Right renal cortex interstitium (tissue), 3 donors: ENCODE measurements around the gene GPR18. TPM values are rescaled to one million over a fixed set of nuclear protein-coding genes. Genes with fewer than 3 reads are reported as not detected.
"Not testable (repeated sequence)": the region's sequence is repeated elsewhere in the genome, so short reads cannot be mapped to it uniquely, and the experiment has no call there.

Experiments used
- DNase-seq, 3 donors: peaks; one replicate each; pipeline ENCODE4 v3.0.0-alpha.2; 2013; ENCODE audit warnings: low read depth in 3 of 3, low spot score in 2 of 3
- polyA plus RNA-seq, 3 donors: library from polyadenylated mRNA; unstranded; fragments of 120-200 nt; gene quantifications; one replicate each; pipeline ENCODE4 v1.2.1, GENCODE V29; 2013; ENCODE audit not compliant: insufficient read length in 3 of 3

GPR18 gene
- polyA plus RNA-seq, 3 donors, result 0.19 to 0.21 (median 0.20) TPM

DNA sequence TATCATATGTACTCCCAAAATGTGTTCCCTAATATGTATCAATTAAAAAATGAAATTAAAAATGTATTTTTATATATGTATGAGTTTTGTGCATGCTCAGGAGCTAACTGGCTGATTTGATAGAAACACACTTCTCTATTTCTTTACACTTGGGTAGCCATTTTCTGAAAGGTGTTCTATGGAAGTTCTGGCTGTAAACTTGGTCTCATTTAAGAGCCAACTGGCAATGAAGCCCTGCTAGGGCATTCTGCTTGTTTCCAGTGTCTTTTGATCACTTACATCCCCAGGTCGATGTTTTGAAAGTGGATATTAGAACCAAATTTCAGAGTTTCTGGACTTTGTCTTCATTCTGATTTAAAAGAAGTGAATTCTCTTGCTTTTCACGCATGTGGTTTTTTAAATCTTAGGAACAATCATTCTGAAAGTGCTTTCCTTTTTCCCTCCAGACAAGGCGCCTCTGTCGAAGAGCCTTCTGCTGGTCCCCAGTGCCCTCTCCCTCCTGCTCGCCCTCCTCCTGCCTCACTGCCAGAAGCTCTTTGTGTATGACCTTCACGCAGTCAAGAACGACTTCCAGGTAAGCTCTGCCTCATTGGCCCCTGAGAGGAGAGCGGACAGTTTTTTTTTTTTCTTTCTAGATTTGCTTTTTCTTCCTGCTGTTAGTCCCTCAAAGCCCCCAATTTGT, 20.1 kb downstream of the GPR18 start:
- no peak for DNase-seq

DNA sequence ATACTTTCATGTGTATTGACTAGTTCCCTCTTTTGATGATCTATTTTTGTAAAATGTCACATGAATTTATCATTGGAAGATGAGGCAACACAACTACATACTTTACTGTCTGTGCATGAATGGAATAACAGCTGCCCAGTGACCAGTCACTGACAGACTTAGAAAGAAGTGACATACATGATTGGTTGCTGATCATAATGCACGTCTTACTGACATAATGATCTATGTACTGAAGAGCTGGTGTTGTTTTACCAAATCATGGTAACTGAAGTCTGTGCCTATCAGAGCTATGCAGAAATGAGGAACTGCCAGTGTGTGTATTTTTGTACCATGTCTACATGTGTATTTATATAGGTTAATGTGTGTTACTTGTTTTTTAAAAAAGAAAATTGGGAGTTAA, 26.5 kb downstream of the GPR18 start:
- no peak for DNase-seq

DNA sequence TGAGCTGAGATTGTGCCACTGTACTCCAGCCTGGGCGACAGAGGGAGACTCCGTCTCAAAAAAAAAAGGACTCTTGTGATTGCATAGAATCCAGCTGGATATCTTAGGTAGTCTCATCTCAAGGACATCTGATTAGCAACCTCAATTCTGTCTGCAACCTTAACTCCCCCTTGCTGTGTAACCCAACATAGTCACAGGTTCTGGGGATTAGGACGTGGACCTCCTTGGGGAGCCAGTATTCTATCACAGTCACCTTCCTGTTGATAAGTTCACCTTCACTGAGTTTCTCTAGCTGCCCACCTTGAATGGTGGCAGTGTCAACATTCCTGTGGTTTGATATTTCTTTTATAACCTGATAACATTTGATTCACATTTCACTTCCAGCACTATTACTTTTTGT, 27.2 kb downstream of the GPR18 start:
- no peak for DNase-seq

DNA sequence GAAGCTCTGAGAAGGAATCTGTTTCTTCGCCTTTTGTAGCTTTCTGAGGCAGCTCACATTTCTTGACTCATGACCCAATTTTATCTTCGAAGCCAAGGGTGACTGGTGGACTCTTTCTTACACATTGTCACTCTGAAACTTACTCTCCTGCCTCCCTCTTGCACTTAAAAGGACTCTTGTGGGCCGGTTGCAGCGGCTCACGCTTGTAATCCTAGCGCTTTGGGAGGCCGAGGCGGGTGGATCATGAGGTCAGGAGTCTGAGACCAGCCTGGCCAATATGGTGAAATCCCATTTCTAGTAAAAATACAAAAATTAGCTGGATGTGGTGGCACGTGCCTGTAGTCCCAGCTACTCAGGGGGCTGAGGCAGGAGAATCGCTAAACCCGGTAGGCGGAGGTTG, 27.6 kb downstream of the GPR18 start:
- not testable (repeated sequence) for DNase-seq

DNA sequence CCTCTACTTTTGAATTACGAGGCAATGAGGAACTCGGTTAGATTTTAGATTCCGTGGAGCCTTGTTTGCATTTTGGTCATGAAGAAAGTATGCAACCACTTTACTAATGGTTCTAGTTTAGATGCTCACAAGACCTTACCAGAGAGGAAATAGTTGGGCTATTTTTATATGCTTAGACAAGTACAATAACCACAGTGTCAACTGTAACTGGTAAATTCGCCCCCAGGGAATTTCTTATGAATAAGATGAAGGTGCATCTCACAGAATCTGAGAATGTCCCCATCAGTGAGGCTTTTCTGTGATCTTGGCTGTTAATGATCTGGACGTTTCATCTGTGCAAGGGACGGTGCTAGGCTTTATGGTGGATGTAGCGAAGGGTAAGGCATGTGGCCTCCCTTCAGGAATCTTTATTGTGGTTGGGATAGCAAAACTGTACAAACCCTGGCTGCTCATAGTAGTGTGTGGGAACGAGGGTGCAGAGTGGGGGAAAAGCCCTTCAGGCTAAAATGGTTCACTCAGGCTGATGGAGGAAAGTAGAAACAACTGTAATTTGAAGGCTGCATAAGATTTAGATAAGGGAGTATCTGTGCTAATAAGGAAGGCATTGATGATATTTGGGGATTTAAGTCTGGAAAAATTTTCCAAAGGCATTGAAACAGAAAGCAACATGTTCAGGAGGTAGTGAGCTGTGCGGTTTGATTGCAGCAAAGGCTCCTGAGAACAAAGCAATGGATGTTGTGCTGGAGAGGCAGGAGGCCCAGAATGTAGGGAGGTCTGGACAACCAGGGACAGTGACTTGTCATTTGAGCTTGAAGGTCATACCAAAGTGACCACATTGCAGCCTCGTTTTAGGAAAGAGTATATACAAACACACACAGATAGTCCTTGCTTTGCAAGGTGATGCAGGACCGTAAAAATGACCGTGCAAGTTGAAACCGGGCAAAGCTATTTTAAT, 29.2 kb downstream of the GPR18 start:
- DNase-seq, result no peak

DNA sequence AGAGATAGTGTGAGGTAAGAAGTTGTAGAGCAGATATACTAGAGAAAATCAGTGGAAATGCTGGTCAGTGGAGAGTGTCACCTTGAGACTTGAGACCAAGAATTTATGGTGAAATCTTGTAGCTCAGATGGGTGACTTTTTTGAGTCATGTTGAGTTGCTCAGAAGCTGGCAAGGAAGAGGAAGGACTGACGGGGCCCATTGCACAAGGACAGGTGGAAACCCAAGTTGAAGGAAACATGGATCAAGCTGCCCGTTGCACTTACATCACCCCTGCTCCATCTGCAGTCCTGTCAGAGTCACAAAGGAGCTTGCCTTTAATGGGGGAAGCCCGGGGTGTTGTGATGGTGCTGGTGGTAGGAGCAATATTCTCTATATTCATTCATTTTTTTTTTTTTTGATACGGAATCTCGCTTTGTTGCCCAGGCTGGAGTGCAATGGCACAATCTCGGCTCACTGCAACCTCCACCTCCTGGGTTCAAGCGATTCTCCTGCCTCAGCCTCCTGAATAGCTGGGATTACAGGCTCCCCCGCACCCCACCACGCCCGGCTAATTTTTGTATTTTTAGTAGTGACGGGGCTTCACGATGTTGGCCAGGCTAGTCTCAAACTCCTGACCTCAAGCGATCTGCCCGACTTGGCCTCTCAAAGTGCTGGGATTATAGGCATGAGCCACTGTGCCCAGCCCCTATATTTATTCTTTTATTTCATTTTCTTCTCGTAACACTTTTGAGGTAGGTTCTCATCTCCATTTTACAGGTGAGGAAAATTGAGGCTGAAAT, 30.1 kb downstream of the GPR18 start:
- DNase-seq, result no peak

DNA sequence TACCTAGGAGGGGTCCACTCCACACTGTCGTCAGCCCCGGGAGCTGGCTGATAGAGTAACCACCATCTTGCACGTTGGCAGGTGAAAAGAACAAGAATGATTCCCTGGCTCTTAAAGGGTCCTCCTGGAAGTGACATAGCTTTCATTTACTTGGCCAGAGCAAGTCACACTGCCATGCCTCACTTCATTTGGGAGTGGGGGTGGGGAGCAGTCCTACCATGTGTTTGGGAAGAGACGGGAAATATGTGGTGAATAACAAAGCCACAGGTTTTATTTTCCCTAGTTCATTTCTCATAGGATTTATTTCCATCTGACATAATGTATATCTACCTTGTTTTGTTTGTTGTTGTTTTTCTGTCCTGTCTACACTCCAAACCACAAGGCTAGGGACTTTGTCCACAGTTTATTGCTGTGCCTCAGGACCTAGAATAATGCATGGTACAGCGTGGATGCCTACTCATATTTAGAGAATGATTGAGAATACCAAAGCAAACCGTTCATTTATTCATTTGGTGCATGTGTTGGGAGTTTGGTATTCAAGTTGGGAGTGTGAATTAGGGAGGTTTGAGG, 30.8 kb downstream of the GPR18 start:
- DNase-seq, result no peak

DNA sequence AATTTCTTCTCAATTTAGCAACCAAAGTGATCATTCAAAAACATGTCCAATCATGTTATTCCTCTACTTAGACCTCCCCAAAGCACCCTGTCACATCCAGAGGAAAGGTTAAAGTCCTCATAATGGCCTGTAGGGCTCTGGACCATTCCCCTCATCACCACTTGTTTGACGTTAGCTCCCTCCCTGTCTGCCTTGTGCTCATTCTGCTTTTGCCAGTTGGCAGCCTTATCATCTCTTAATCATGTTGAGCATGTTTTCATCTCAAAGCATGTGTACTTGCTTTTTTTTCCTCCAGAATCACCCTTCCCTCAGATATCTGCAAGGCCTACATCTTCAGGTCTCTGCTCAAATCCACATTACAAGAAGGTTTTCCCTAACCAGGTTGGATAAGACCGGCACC, 31.7 kb downstream of the GPR18 start:
- DNase-seq, result no peak

DNA sequence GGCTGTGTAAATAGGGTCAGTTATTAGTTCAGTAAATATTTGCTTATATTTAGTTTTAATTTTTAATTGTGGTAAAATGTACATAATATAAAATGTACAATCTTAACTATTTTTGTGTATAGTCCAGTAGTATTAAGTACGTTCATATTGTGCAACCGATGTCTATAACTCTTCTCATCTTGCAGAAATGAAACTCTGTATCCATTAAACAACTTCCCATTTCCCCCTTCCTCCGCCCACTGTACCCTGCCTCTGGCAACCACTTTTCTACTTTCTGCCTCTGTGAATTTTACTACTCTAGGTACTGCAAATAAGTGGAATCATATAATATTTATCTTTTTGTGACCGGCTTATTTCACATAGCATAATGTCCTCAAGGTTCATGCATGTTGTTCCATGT, 33.1 kb downstream of the GPR18 start:
- no peak for DNase-seq

DNA sequence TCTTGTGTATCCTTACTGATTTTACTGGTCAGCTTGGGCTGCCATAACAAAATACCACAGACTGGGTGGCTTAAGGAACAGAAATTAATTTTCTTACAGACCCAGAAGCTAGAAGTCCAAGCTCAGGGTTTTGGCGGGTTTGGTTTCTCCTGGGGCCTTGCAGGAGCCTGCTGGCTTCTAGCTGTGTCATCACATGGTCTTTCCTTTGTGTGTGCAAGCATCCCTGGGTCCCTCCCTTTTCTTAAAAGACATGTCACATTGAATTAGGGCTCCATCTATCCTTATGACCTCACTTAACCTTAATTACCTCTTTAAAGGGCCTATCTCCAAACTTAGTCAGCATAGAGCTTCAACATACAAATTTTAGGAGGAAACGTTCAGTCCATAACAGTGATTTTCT, 34.2 kb downstream of the GPR18 start:
- no peak for DNase-seq

DNA sequence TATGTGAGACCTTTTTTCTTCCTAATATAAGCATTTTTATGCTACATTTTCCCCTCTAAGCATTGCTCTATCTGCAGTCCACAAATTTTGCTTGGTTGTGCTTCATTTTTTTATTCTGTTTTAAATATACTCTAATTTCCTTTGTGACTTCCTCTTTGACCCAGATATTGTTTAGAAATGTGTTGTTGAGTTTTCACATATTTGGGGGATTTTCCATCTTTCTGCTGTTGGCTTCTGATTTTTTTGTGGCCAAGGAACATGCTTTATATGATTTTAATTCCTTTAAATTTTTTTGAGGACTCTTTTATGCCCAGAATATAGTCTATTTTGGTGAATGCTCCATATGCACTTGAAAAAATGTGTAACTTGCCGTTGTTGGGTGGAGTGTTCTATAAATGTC, 34.6 kb downstream of the GPR18 start:
- no peak for DNase-seq

DNA sequence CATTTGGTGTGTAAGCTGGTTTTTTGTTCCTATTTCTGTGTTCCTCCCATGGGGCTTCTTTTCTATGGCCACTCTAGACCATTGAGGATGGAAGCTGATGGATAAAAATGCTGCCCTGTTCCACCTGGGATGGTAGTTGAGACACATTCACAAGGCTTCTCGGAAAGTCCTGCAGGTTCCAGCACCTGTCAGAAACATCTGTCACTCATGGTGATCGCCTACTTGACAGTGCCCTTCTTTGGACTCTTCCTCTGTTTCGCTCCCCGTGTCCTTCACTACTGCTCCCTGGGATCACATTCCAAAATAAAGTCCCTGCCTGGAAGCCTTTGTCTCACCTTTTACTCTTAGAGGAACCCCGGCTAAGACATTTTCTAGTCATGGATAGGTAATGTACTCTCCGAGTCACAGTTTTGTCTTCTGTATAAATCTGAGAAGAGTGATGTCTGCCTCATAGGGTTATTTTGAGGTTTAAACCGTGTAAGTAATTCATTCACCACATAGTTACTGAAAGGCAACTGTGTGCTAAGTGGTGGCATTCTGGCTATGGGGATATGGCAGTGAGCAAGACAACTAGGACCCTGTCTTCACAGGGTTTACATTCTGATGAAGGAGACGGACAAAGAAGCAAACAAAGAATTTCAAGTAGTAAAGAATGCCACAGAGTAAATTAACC, 36.5 kb downstream of the GPR18 start:
- DNase-seq, result no peak

DNA sequence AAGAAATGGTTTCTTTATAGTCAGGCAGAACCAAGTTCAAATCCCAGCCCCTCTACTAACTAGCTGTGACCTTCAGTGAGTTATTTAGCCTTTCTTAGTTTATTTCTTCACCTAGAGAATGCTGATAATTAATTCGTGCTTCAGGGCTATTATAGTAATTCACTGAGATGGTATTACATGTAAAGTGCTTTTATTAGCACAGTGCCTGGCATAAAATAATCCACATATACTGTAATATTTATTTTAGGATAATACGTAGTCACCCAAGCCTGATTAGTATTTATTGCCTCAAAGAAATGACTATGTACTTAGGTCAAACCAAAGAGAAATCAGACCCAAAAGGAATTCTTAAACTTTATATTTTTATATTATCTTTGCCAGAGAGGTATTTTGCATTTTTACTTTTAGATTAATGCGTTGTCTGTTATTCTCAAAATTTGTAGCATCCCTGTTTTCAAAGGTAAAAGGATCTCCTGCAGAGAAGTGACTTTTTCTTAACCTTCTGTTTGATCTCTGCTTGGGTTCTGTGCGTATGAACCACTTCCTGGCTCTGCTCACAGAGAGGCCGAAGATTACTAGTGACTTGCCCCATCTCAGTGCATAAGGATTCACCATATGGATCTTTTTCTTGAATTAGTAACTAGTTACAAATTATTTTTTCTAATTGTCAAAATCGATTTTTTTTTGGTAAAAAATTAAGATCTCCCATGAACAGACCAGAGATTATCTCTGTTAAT, 37.8 kb downstream of the GPR18 start:
- DNase-seq, result no peak

DNA sequence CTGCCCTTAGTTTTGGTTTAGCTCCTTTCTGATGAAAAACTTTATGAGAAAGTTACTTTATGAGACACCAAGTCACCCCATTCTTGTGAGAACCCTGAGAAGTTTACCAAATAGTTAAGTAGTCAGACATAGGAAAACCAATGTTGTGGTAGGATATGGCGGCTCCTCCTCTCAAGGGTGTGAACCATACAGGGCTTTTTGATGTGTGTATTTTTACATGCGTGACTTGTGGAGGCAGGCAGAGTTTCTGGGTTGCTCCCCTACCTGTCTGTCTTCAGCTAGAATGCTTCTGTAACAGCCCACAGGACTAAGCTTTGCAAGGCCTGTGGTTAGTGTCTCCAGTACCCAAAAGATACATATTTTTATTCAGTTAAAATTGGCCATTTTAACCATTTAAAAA, 39.2 kb downstream of the GPR18 start:
- DNase-seq, result no peak

DNA sequence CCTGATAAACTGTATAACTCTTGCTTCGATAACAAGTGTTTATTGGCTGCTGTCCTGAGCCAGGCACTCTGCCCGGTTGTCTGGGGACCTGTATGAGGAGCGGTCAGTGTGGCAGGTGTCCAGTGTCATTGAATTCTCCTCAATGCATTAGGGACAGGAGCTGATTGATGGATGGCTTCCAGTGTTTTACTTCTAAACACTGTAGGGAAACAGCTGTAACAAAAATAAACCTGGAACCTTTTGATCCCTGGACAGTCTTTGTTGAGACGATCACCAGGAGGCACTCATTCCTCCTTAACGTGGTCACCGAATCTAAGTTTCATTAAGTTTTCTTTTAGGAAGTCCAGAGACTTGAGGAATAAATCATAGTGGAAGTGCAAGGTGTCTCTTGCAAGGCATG, 39.6 kb downstream of the GPR18 start:
- DNase-seq, result no peak

DNA sequence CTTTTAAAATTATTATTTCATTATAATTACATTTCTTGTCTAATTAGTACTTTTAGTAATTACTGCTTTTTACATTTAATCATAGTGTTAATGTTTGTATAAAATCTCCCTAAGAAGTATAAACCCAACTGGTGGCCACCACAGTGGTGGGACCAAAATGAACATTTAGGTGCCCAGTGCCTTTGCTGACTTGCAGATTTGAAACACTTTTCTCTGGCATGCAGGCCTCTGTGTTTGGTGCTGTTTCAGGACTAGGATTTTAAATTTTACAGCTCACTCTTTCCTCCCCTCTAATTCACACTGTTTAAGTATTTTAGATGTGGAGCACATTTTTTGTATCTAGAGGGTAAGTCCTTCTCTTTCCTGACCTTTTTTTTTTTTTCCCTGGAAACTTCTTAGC, 40.1 kb downstream of the GPR18 start:
- no peak for DNase-seq

DNA sequence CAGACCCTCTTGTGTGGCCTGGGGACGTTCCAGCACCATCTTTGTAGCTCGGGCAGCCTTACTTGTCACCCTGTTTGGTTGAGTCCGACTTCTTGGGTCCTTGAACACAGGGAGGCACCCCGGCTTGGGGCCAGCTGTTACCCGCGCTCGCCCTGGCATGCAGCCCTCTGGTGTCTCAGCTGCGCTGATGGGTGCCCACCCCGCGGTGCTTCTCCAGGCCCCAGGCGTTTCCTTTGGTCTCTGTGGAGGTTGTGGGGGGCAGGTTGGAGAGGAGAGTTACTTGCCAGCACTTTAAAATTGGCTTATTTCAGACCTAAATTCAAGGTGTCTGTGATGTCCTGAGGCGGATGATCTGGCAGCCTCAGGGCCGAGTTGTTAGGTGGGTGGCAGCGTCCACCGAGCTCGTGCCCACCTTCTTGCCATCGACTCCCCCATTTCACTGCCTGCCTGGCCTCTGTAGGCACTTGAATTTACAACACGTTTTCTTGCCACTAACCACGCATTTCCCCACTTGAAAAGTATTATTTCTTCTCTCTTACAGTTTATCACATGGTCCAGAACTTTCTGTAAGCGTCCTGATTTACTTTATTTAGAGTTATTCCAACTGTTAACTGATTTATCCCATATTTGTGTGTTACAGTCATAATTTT, 40.6 kb downstream of the GPR18 start:
- DNase-seq, result no peak

DNA sequence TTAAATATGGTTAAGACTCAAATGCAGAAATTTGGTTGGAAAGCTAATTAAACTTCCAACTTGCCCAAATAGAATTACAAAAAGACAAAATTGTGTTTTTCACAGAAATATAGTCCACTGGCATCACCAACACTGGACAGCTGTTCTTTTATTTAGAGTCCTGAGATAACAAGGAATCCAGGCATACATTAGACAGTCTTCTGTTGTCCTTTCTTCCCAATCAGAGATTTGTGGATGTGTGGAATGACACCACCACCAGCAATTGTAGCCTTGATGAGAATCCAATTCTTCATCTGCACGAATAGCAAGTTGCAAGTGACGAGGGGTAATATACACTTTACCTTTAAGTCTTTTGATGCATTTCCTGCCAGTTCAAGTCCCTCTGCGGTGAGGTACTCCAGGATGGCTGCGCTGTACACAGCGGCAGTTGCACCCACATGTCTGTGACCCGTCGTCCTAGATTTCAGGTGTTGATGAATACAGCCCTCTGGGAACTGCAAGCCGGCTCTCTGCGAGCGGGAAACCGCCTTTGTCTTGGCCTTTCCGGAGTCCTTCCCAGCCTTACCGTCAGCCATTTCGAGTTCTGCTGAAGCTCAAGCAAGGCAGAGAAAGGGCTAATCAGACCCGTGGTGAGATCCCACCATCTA, 42.9 kb downstream of the GPR18 start:
- DNase-seq, result no peak

DNA sequence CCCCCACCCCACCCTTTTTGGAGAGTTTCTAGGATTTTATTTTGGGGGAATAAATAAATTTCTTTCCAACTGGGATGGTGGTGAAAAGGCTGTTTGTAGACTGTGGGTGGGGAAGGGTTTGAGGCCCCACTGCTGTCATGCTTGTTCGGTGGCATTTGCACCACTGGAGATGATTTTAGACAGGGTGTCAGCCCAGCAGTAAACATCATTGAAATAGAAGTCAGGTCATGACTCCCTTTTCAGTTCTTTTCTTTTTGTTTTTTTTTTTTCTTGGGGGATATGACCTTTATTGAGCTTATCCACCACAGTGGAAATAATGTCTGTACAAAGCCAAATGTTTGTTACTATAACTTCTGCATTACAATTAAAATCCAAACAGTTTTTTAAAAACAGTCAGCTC, 43.4 kb downstream of the GPR18 start:
- DNase-seq, result no peak
